GM21576 (cell line): ENCODE data around the gene GNAQ.
A peak's percentile ranks its signal among the peaks of the same experiment; 100 is the strongest.

Source experiments
- ATAC-seq: cut with Tn5 transposase; IDR thresholded peaks from one replicate; pipeline ENCODE4 v1.9.1; 2021; ENCODE audit warnings: mild to moderate bottlenecking, moderate library complexity; ENCODE audit not compliant: unreplicated experiment

The GNAQ gene

GRCh38 chr9:77909306-77909705 is 122.3 kb downstream of the GNAQ start:
- no peak for ATAC-seq

GRCh38 chr9:77908293-77908692 is 123.3 kb downstream of the GNAQ start:
- ATAC-seq: no peak

- no peak for ATAC-seq
Measured at GRCh38 chr9:77907585-77907984, 124.0 kb downstream of the GNAQ start.

- ATAC-seq: no peak
Measured at GRCh38 chr9:77906991-77907390, 124.6 kb downstream of the GNAQ start.

- ATAC-seq: no peak
Measured at GRCh38 chr9:77903666-77904285, 127.8 kb downstream of the GNAQ start.

- ATAC-seq: no peak
Measured at GRCh38 chr9:77901771-77902170, 129.8 kb downstream of the GNAQ start.

GRCh38 chr9:77901018-77901417 is 130.6 kb downstream of the GNAQ start:
- ATAC-seq: no peak

- ATAC-seq: no peak
Measured at GRCh38 chr9:77899679-77900354, 131.8 kb downstream of the GNAQ start.

- no peak for ATAC-seq
Measured at GRCh38 chr9:77898864-77899263, 132.7 kb downstream of the GNAQ start.

GRCh38 chr9:77896938-77897667 is 134.5 kb downstream of the GNAQ start:
- no peak for ATAC-seq

- no peak for ATAC-seq
Measured at GRCh38 chr9:77896269-77896937, 135.2 kb downstream of the GNAQ start.

GRCh38 chr9:77893706-77894105 is 137.9 kb downstream of the GNAQ start:
- no peak for ATAC-seq

GRCh38 chr9:77892955-77893514 is 138.6 kb downstream of the GNAQ start:
- no peak for ATAC-seq

GRCh38 chr9:77892171-77892570 is 139.4 kb downstream of the GNAQ start:
- peak; percentile 73 for ATAC-seq

GRCh38 chr9:77891128-77891800 is 140.3 kb downstream of the GNAQ start:
- ATAC-seq: no peak

- no peak for ATAC-seq
Measured at GRCh38 chr9:77887662-77888061, 143.9 kb downstream of the GNAQ start.

- ATAC-seq: no peak
Measured at GRCh38 chr9:77885104-77885672, 146.4 kb downstream of the GNAQ start.

- ATAC-seq: no peak
Measured at GRCh38 chr9:77883846-77884771, 147.5 kb downstream of the GNAQ start.

GRCh38 chr9:77883133-77883532 is 148.5 kb downstream of the GNAQ start:
- no peak for ATAC-seq
